Stimulated activated CD4-positive, alpha-beta T cell treated with anti-CD3 and anti-CD28 coated beads, TNF-alpha, amount 100 ng/mL, for 48 hours (primary cell): ENCODE measurements around the gene FN3K.
A peak's percentile ranks its signal among the peaks of the same experiment; 100 is the strongest.

ENCODE experiments used
- DNase-seq, 3 donors: peaks; one replicate each; pipeline ENCODE4 v3.0.0-alpha.2; 2020; ENCODE audit warnings: low read depth in 3 of 3

The FN3K gene

GRCh38 chr17:82703935-82704865, 31.2 kb upstream of the FN3K start:
- DNase-seq, result no peak

GRCh38 chr17:82704886-82705285, 30.5 kb upstream of the FN3K start:
- no peak for DNase-seq

GRCh38 chr17:82705756-82706155, 29.7 kb upstream of the FN3K start:
- DNase-seq, result no peak

GRCh38 chr17:82709024-82709675, 26.3 kb upstream of the FN3K start:
- no peak for DNase-seq

GRCh38 chr17:82709676-82710498, 25.5 kb upstream of the FN3K start:
- no peak for DNase-seq

- no peak for DNase-seq
These were observed 24.7 kb upstream of the FN3K start for GRCh38 chr17:82710499-82711232.

GRCh38 chr17:82713071-82713723, 22.2 kb upstream of the FN3K start:
- no peak for DNase-seq

- peak; percentile 80 to 91 (median 84) for DNase-seq
These were observed 19.0 kb upstream of the FN3K start, which contains the start of gene FN3KRP for GRCh38 chr17:82716203-82717010. TSS of gene FN3KRP (plus strand) at chr17:82716706. CDS start at chr17:82716756, 50 bp downstream.

- DNase-seq, result no peak
These were observed 16.3 kb upstream of the FN3K start for GRCh38 chr17:82718986-82719685.

- DNase-seq, result no peak
These were observed 15.2 kb upstream of the FN3K start for GRCh38 chr17:82720204-82720603.

- DNase-seq, result no peak
These were observed 12.9 kb upstream of the FN3K start for GRCh38 chr17:82722341-82723013.

GRCh38 chr17:82723169-82723807, 12.1 kb upstream of the FN3K start:
- DNase-seq, result no peak

GRCh38 chr17:82726427-82726826, 9.0 kb upstream of the FN3K start:
- no peak for DNase-seq

- no peak for DNase-seq
These were observed 5.7 kb upstream of the FN3K start for GRCh38 chr17:82729479-82730260.

- no peak for DNase-seq
These were observed 3.2 kb upstream of the FN3K start for GRCh38 chr17:82732118-82732743.

- DNase-seq, result no peak
These were observed 1.2 kb downstream of the FN3K start for GRCh38 chr17:82736511-82737185.
